A172 (cell line): ENCODE results near the gene TCF23. TPM values are rescaled to one million over a fixed set of nuclear protein-coding genes. Genes with fewer than 3 reads are reported as not detected.
A peak's percentile ranks its signal among the peaks of the same experiment; 100 is the strongest.

ENCODE experiments used
- DNase-seq: peaks from one replicate; pipeline ENCODE4 v3.0.0-alpha.2; 2015; ENCODE audit warnings: low spot score
- total RNA-seq: library from RNA; depleted of rRNA; stranded (reverse); fragments of >200 nt; shearing (Covaris generic); gene quantifications from 2 replicates; pipeline ENCODE4 v1.2.3, GENCODE V29; 2014

The TCF23 gene
- total RNA-seq, 1 experiment from 2014 or later, result not detected

- no peak for DNase-seq
Observed at GRCh38 chr2:27128668-27129571, 19.9 kb upstream of the TCF23 start.

GRCh38 chr2:27130396-27130795 is 18.4 kb upstream of the TCF23 start:
- no peak for DNase-seq

- DNase-seq, result no peak
Observed at GRCh38 chr2:27131429-27131828, 17.4 kb upstream of the TCF23 start.

GRCh38 chr2:27133195-27133875 is 15.5 kb upstream of the TCF23 start:
- DNase-seq, result peak; percentile 10

- peak; percentile 84 for DNase-seq
Observed at GRCh38 chr2:27133905-27134780, 14.7 kb upstream of the TCF23 start, which contains the start of gene PREB. TSS of gene PREB (minus strand) at chr2:27134636. CDS start at chr2:27134421, 215 bp downstream.

GRCh38 chr2:27134781-27135477 is 13.9 kb upstream of the TCF23 start:
- DNase-seq, result no peak

- DNase-seq, result no peak
Observed at GRCh38 chr2:27135478-27135955, 13.3 kb upstream of the TCF23 start.

GRCh38 chr2:27136751-27137150 is 12.1 kb upstream of the TCF23 start:
- DNase-seq, result no peak

GRCh38 chr2:27137322-27137935 is 11.4 kb upstream of the TCF23 start:
- DNase-seq, result no peak

GRCh38 chr2:27138111-27138510 is 10.7 kb upstream of the TCF23 start:
- no peak for DNase-seq

GRCh38 chr2:27139310-27139709 is 9.5 kb upstream of the TCF23 start, which contains the start of gene PRR30:
TSS of gene PRR30 (minus strand) at chr2:27139410. CDS start at chr2:27138329, 1,081 bp downstream.
- DNase-seq, result no peak

- no peak for DNase-seq
Observed at GRCh38 chr2:27143285-27143684, 5.5 kb upstream of the TCF23 start.

GRCh38 chr2:27145682-27146081 is 3.1 kb upstream of the TCF23 start:
- no peak for DNase-seq

- no peak for DNase-seq
Observed at GRCh38 chr2:27147935-27148334, 869 bp upstream of the TCF23 start.

- no peak for DNase-seq
Observed at GRCh38 chr2:27149570-27150405, 984 bp downstream of the TCF23 start.

GRCh38 chr2:27150639-27151230 is 1.9 kb downstream of the TCF23 start:
- no peak for DNase-seq

GRCh38 chr2:27152102-27152795 is 3.4 kb downstream of the TCF23 start:
- no peak for DNase-seq

- peak; percentile 55 for DNase-seq
Observed at GRCh38 chr2:27152796-27153464, 4.1 kb downstream of the TCF23 start.
